Ishikawa (cell line): ENCODE data around the gene SPG21.

Source experiments
- CEBPB ChIP-seq: IDR thresholded peaks from 2 replicates; pipeline ENCODE4 v1.6.1; 2012
- EP300 ChIP-seq: IDR thresholded peaks from 2 replicates; pipeline ENCODE4 v1.6.1; 2012; ENCODE audit warnings: borderline replicate concordance
- RAD21 ChIP-seq: IDR thresholded peaks from 2 replicates; pipeline ENCODE4 v1.6.1; 2012; ENCODE audit warnings: low read depth
- TAF1 ChIP-seq: IDR thresholded peaks from 2 replicates; pipeline ENCODE4 v1.6.1; 2012; ENCODE audit warnings: low read depth, mild to moderate bottlenecking
- YY1 ChIP-seq: IDR thresholded peaks from 2 replicates; pipeline ENCODE4 v1.6.1; 2012; ENCODE audit warnings: low read depth
- TF ChIP-seq, protein P1 (sequence below): IDR thresholded peaks from 2 replicates; pipeline ENCODE4 v1.6.1; 2012; ENCODE audit warnings: low read depth, mild to moderate bottlenecking

GRCh38 chr15:64991536-64992135, 1.9 kb upstream of the SPG21 start:
- no peak for TF ChIP-seq YY1
- no peak for TF ChIP-seq TAF1
- no peak for TF ChIP-seq EP300
- TF ChIP-seq RAD21 = no peak
- TF ChIP-seq, protein P1, sequence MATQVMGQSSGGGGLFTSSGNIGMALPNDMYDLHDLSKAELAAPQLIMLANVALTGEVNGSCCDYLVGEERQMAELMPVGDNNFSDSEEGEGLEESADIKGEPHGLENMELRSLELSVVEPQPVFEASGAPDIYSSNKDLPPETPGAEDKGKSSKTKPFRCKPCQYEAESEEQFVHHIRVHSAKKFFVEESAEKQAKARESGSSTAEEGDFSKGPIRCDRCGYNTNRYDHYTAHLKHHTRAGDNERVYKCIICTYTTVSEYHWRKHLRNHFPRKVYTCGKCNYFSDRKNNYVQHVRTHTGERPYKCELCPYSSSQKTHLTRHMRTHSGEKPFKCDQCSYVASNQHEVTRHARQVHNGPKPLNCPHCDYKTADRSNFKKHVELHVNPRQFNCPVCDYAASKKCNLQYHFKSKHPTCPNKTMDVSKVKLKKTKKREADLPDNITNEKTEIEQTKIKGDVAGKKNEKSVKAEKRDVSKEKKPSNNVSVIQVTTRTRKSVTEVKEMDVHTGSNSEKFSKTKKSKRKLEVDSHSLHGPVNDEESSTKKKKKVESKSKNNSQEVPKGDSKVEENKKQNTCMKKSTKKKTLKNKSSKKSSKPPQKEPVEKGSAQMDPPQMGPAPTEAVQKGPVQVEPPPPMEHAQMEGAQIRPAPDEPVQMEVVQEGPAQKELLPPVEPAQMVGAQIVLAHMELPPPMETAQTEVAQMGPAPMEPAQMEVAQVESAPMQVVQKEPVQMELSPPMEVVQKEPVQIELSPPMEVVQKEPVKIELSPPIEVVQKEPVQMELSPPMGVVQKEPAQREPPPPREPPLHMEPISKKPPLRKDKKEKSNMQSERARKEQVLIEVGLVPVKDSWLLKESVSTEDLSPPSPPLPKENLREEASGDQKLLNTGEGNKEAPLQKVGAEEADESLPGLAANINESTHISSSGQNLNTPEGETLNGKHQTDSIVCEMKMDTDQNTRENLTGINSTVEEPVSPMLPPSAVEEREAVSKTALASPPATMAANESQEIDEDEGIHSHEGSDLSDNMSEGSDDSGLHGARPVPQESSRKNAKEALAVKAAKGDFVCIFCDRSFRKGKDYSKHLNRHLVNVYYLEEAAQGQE = no peak
- no peak for TF ChIP-seq CEBPB
